Measurements from ENCODE around the gene PHACTR4. TPM values are rescaled to one million over a fixed set of nuclear protein-coding genes. Genes with fewer than 3 reads are reported as not detected.

Gene PHACTR4
- total and polyA plus RNA-seq, 9 of the 15 experiments (the other 6 are each of a cell fraction or from before 2014, with no cell fraction given) = 6.4 to 43.6 (median 14.2) TPM

DNA sequence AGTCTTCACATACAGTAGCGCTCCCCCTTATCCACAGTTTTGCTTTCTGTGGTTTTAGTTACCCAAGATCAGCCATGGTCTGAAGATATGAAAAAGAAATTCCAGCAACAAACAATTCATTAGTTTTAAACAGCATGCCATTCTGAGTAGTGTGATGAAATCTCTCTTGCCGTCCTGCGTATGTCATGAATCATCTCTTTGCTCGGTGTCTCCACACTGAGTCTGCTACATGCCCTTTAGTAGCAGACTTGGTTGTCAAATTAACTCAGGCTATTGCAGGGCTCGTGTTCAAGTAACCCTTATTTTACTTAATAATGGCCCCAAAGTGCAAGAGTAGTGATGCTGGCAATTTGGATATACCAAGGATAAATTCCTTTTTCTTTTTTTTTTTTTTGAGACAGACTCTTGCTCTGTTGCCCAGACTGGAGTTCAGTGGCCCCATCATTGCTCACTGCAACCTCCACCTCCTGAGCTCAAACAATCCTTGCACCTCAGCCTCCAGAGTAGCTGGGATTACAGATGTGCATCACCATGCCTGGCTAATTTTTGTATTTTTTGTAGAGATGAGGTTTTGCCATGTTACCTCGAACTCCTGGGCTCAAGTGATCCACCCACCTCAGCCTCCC is 22.6 kb downstream of the PHACTR4 start (continued):
- no peak for TF ChIP-seq IRF1 (CRISPR knock-in tag; IDR thresholded peaks at IDR 0.05; ENCODE audit: borderline replicate concordance)
- TF ChIP-seq HNRNPL (IDR thresholded peaks at IDR 0.05; ENCODE audit: low read depth, low read length) = no peak
- peak; percentile 97 for TF ChIP-seq MEIS2 (IDR thresholded peaks at IDR 0.05; ENCODE audit: partially characterized antibody)
- no peak for TF ChIP-seq LCOR (CRISPR knock-in tag; IDR thresholded peaks at IDR 0.05)
- TF ChIP-seq ZNF212 (CRISPR knock-in tag; IDR thresholded peaks at IDR 0.05) = no peak
- no peak for TF ChIP-seq FOXK1 (CRISPR knock-in tag; IDR thresholded peaks at IDR 0.05; ENCODE audit: borderline replicate concordance)
- no peak for TF ChIP-seq POLR2B (IDR thresholded peaks at IDR 0.05; ENCODE audit: low read depth, partially characterized antibody)
- TF ChIP-seq THRA (IDR thresholded peaks at IDR 0.05) = no peak
- no peak for TF ChIP-seq GTF3C2 (IDR thresholded peaks at IDR 0.05; ENCODE audit: borderline replicate concordance, extremely low read depth, insufficient read length)
- TF ChIP-seq ZFX (CRISPR knock-in tag; IDR thresholded peaks at IDR 0.05) = no peak
- TF ChIP-seq CEBPB (tag; IDR thresholded peaks at IDR 0.05) = peak; percentile 96
- TF ChIP-seq MCM5 (IDR thresholded peaks at IDR 0.05; ENCODE audit: low read depth) = no peak
- no peak for TF ChIP-seq ATF2 (CRISPR knock-in tag; IDR thresholded peaks at IDR 0.05)
- no peak for TF ChIP-seq NFYB (IDR thresholded peaks at IDR 0.05; ENCODE audit: extremely low read depth, insufficient read length)
- TF ChIP-seq, protein P1, sequence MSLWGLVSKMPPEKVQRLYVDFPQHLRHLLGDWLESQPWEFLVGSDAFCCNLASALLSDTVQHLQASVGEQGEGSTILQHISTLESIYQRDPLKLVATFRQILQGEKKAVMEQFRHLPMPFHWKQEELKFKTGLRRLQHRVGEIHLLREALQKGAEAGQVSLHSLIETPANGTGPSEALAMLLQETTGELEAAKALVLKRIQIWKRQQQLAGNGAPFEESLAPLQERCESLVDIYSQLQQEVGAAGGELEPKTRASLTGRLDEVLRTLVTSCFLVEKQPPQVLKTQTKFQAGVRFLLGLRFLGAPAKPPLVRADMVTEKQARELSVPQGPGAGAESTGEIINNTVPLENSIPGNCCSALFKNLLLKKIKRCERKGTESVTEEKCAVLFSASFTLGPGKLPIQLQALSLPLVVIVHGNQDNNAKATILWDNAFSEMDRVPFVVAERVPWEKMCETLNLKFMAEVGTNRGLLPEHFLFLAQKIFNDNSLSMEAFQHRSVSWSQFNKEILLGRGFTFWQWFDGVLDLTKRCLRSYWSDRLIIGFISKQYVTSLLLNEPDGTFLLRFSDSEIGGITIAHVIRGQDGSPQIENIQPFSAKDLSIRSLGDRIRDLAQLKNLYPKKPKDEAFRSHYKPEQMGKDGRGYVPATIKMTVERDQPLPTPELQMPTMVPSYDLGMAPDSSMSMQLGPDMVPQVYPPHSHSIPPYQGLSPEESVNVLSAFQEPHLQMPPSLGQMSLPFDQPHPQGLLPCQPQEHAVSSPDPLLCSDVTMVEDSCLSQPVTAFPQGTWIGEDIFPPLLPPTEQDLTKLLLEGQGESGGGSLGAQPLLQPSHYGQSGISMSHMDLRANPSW (CRISPR knock-in tag; IDR thresholded peaks at IDR 0.05) = no peak
- peak; percentile 31; the same call in 1 of the 2 replicates for TF ChIP-seq MTA3 (IDR thresholded peaks at IDR 0.05; ENCODE audit: borderline replicate concordance)
- TF ChIP-seq EHMT2 (IDR thresholded peaks at IDR 0.05) = 0 out of 2 replicates have a peak, but pooled peaks have one; percentile 17
- TF ChIP-seq TRIM24 (IDR thresholded peaks at IDR 0.05) = peak in 1 of 2 experiments; percentile 39; a peak in 1 of 4 replicates
- 0 out of 4 replicates have a peak, but pooled peaks of 1 of the 2 experiments have one; percentile 11 for TF ChIP-seq CSDE1 (IDR thresholded peaks at IDR 0.05)
- TF ChIP-seq TAF9B (IDR thresholded peaks at IDR 0.05; ENCODE audit: partially characterized antibody) = no peak

Measured in K562 (cell line).